Activated CD8-positive, alpha-beta T cell treated with anti-CD3 and anti-CD28 coated beads, Interleukin-2, amount 10 ng/mL, durations not matched to agents 7 days and 5 days (primary cell): ENCODE results near the gene ATF7IP2. TPM values are rescaled to one million over a fixed set of nuclear protein-coding genes. Genes with fewer than 3 reads are reported as not detected.
"Not testable (repeated sequence)": the region's sequence is repeated elsewhere in the genome, so short reads cannot be mapped to it uniquely, and the experiment has no call there.

Source experiments
- ATAC-seq: fragments of 150-1000 bp; cut with Tn5 transposase; one replicate; pipeline ENCODE4 v1.10.0; 2021; ENCODE audit warnings: moderate library complexity
- CTCF ChIA-PET: fragments of 350-600 bp; sonication (Branson Sonifier 250); formaldehyde crosslinking; loops from one replicate; lab custom pipeline; 2021; ENCODE audit warnings: antibody characterized with exemption; lab: Charles Lee
- POLR2A ChIA-PET: fragments of 350-600 bp; sonication (Branson Sonifier 250); formaldehyde crosslinking; loops from one replicate; lab custom pipeline; 2021; ENCODE audit warnings: antibody characterized with exemption; lab: Charles Lee
- DNase-seq: peaks from one replicate; pipeline ENCODE4 v3.0.0-alpha.2; 2020
- H3K27ac Mint-ChIP-seq: one replicate; pipeline ENCODE4 v1.8.0; 2021; ENCODE audit warnings: mild to moderate bottlenecking, mixed read lengths
- H3K27me3 Mint-ChIP-seq: one replicate; pipeline ENCODE4 v1.8.0; 2021; ENCODE audit warnings: low read depth, mixed read lengths
- H3K36me3 Mint-ChIP-seq: one replicate; pipeline ENCODE4 v1.8.0; 2021; ENCODE audit warnings: low read depth, mixed read lengths
- H3K4me1 Mint-ChIP-seq: one replicate; pipeline ENCODE4 v1.8.0; 2021; ENCODE audit warnings: low read depth, mixed read lengths
- H3K4me3 Mint-ChIP-seq: one replicate; pipeline ENCODE4 v1.8.0; 2021; ENCODE audit warnings: mild to moderate bottlenecking, mixed read lengths
- H3K9me3 Mint-ChIP-seq: one replicate; pipeline ENCODE4 v1.8.0; 2022; ENCODE audit warnings: mixed read lengths; ENCODE audit not compliant: insufficient read depth
- total RNA-seq, 2 experiments: library from RNA; stranded (reverse); gene quantifications; one replicate each; pipeline ENCODE4 v1.2.3, GENCODE V29; 2021

ATF7IP2 gene
- total RNA-seq, 2 experiments from 2014 or later = 30.1 to 31.3 TPM

DNA sequence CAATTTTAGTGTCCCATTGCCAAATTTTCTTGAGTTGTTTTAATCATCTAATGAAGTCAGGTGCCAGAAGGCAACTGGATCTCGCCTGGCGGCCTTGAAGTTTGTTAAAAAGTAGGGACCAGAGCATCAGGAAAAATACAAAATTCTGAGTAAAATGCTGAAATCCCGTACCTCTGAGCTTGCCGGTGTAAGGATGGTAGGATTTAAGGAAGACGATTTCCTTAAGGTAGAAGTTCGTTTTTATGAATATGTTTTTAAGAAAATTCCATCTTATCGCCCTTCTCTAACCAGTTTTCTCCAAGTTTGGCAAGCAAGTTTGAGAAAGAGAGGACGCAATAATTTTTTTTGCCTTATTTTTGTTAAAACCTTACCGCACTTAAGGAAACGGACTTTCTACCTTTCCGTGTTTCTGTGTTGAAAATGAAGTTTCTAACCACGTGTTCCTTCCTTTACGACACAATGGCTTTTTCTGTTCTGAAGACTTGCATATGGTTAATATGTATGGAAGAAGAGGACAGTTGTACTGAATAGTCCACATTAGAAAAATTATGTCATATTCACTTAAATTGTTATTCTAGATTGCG, 748 bp downstream of the ATF7IP2 start:
- H3K27ac Mint-ChIP-seq = peak overlapping the region; percentile 99
- POLR2A ChIA-PET = interaction anchor here (0.5 to 1.9 kb wide), 4 partner anchors 11 to 65 kb away, joined by 3 to 6 read pairs (median 5); no protein-coding TSS in a partner anchor
- peaks cover 48% of the 10 kb centered on the region for H3K4me1 Mint-ChIP-seq
- DNase-seq (no peak), ATAC-seq (no peak)
- peaks cover 41% of the 10 kb centered on the region for H3K36me3 Mint-ChIP-seq
- CTCF ChIA-PET = interaction anchor here (0.8 to 1.4 kb wide), 3 partner anchors 34 to 72 kb away, joined by 3 to 4 read pairs (median 4); no protein-coding TSS in a partner anchor
- H3K9me3 Mint-ChIP-seq = peaks cover 3% of the 10 kb centered on the region
- no peaks in the 10 kb centered on the region for H3K27me3 Mint-ChIP-seq
- H3K4me3 Mint-ChIP-seq = peak overlapping the region; percentile 85

DNA sequence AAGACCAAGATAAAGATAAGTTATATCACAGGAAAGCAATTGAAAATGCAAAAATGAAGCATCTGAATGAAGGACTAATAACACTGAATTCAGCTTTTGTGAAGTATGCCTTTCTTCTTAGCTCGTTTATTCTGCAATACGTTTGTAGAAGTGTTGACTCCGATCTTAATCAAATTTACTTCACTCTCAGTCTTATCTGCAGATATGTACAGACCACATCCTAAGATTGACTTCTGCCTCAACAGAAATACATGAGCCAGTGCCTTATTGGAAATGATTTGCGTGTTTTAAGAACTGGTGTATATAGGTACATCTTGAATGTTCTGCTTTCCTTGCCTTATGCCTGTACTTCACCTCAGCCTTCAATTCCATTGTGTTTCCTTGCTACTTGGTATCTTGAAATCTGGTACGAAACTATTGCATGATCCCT, 1.3 kb downstream of the ATF7IP2 start:
- DNase-seq = no peak
- no peak for ATAC-seq

DNA sequence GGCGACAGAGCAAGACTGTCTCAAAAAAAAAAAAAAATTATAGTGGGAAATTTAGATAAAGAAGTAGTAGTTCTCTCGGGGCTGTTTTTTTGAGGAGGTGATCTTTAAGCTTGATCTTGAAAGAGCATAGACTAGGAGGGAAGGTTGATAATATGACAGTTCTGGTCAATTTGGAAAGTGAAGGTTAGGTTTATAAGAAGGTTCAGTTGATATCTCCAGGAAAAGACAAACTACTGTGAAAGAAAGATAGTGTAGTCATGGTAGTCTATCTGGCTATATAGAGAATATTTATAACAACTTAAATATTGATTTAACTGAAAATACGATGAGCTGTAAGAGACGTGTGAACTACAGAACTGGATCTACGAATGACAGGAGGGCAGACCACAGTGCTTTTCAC, 3.1 kb downstream of the ATF7IP2 start:
- POLR2A ChIA-PET = interaction anchor here (0.6 to 1.0 kb wide), 2 partner anchors 38 to 71 kb away, joined by 3 to 7 read pairs; no protein-coding TSS in a partner anchor
- ATAC-seq (no peak), DNase-seq (no peak)
- Mint-ChIP-seq H3K36me3 (peaks cover 52% of the 10 kb centered on the region), H3K9me3 (peaks cover 3% of the 10 kb centered on the region), H3K4me1 (peaks cover 40% of the 10 kb centered on the region), H3K4me3 (no peak overlapping the region), H3K27ac (peak overlapping the region; percentile 8), H3K27me3 (no peaks in the 10 kb centered on the region)
- CTCF ChIA-PET = interaction anchor here (0.9 to 1.6 kb wide), 3 partner anchors 25 to 121 kb away, joined by 3 to 6 read pairs (median 3); no protein-coding TSS in a partner anchor

More for the DNA sequence above, 1.3 kb downstream of the ATF7IP2 start:
- ChIA-PET POLR2A (interaction anchor here (1.9 kb wide), 1 partner anchor 66 kb away, joined by 5 read pairs; no protein-coding TSS in a partner anchor), CTCF (interaction anchor here (0.9 to 1.4 kb wide), 2 partner anchors 33 to 65 kb away, joined by 3 to 4 read pairs; no protein-coding TSS in a partner anchor)
- H3K27me3 Mint-ChIP-seq = no peaks in the 10 kb centered on the region
- peaks cover 3% of the 10 kb centered on the region for H3K9me3 Mint-ChIP-seq
- H3K27ac Mint-ChIP-seq = peak overlapping the region; percentile 99
- H3K36me3 Mint-ChIP-seq = peaks cover 43% of the 10 kb centered on the region
- H3K4me3 Mint-ChIP-seq = peak overlapping the region; percentile 85
- H3K4me1 Mint-ChIP-seq = peaks cover 46% of the 10 kb centered on the region

GRCh38 chr16:10390330-10390729, 4.5 kb downstream of the ATF7IP2 start:
- peak overlapping the region; percentile 31 for H3K4me3 Mint-ChIP-seq
- ChIA-PET CTCF (interaction anchor here (1.1 to 1.6 kb wide), 3 partner anchors 24 to 119 kb away, joined by 3 to 6 read pairs (median 3); no protein-coding TSS in a partner anchor), POLR2A (interaction anchor here (0.6 kb wide), 2 partner anchors 14 to 354 kb away, joined by 3 read pairs; no protein-coding TSS in a partner anchor)
- peaks cover 3% of the 10 kb centered on the region for H3K9me3 Mint-ChIP-seq
- peak overlapping the region; percentile 60 for H3K27ac Mint-ChIP-seq
- H3K4me1 Mint-ChIP-seq = peaks cover 40% of the 10 kb centered on the region
- ATAC-seq (no peak), DNase-seq (no peak)
- peaks cover 57% of the 10 kb centered on the region for H3K36me3 Mint-ChIP-seq
- no peaks in the 10 kb centered on the region for H3K27me3 Mint-ChIP-seq

DNA sequence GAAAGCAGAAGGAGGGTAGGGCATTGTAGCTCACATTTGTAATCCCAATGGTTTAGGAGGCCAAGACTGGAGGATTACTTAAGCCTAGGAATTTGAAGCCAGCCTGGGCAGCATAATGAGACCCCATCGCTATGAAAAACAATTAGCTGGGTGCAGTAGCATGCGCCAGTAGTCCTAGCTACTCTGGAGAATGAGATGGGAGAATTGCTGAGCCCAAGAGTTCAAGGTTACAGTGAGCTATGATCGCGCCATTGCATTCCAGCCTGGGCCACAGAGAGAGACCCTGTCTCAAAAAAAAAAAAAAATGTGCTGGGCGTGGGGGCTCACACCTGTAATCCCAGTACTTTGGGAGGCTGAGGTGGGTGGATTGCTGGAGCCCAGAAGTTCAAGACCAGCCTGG, 5.0 kb downstream of the ATF7IP2 start:
- no peak for ATAC-seq
- H3K4me3 Mint-ChIP-seq = no peak overlapping the region
- POLR2A ChIA-PET = interaction anchor here (0.5 kb wide), 1 partner anchor 1629 kb away, joined by 4 read pairs; no protein-coding TSS in a partner anchor

DNA sequence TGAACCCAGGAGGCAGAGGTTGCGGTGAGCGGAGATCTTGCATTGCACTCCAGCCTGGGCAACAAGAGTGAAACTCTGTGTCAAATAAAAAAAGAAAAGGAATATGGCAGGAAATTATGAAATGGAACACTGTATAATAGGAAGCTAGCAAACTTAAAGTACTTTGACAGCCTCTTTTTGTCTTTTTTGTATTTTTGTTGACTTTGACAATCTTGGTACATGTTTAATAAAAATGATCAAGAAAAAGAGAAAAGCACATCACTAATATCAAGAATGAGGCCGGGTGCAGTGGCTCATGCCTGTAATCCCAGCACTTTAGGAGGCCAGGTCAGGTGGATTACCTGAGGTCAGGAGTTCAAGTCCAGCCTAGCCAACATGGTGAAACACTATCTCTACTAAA, 5.5 kb downstream of the ATF7IP2 start:
- H3K27ac Mint-ChIP-seq = no peak overlapping the region
- ATAC-seq = no peak
- H3K36me3 Mint-ChIP-seq = peaks cover 54% of the 10 kb centered on the region

More for the DNA sequence above, 5.0 kb downstream of the ATF7IP2 start:
- peaks cover 37% of the 10 kb centered on the region for H3K4me1 Mint-ChIP-seq
- peaks cover 53% of the 10 kb centered on the region for H3K36me3 Mint-ChIP-seq
- CTCF ChIA-PET = interaction anchor here (1.5 to 1.6 kb wide), 2 partner anchors 76 to 119 kb away, joined by 3 to 6 read pairs; no protein-coding TSS in a partner anchor
- no peaks in the 10 kb centered on the region for H3K27me3 Mint-ChIP-seq
- no peaks in the 10 kb centered on the region for H3K9me3 Mint-ChIP-seq
- DNase-seq = no peak
- H3K27ac Mint-ChIP-seq = peak overlapping the region; percentile 60

DNA sequence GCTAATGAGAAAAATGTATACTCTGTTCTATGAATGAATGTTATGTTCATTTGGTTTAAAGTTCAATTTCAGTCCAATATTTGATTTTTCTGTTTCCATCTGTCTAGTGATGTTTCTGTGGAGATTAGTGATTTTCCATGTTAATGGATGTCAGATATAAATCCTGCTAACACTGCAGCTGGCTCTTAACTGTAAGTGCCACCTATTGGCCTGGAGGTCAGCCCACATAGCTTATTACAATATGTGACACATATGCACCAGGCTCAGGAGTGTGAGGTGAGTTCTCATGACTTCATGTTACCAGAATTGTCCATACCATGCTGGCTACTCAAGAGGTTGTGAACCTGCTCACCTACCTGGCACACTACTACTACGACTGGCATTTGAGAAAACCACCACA, 17.1 kb downstream of the ATF7IP2 start:
- Mint-ChIP-seq H3K27me3 (no peaks in the 10 kb centered on the region), H3K36me3 (peaks cover 67% of the 10 kb centered on the region), H3K9me3 (peaks cover 26% of the 10 kb centered on the region), H3K4me3 (no peak overlapping the region), H3K27ac (no peak overlapping the region), H3K4me1 (peaks cover 15% of the 10 kb centered on the region)
- ChIA-PET POLR2A (no interaction called here), CTCF (no interaction called here)
- no peak for DNase-seq
- ATAC-seq = no peak

More for the DNA sequence above, 5.5 kb downstream of the ATF7IP2 start:
- Mint-ChIP-seq H3K27me3 (no peaks in the 10 kb centered on the region), H3K4me3 (no peak overlapping the region), H3K9me3 (no peaks in the 10 kb centered on the region), H3K4me1 (peaks cover 36% of the 10 kb centered on the region)
- CTCF ChIA-PET = interaction anchor here (1.5 kb wide), 1 partner anchor 118 kb away, joined by 3 read pairs; no protein-coding TSS in a partner anchor
- POLR2A ChIA-PET = no interaction called here
- DNase-seq = no peak

- ChIA-PET POLR2A (interaction anchor here (1.0 kb wide), 1 partner anchor 15 kb away, joined by 3 read pairs; no protein-coding TSS in a partner anchor), CTCF (no interaction called here)
- Mint-ChIP-seq H3K9me3 (peaks cover 47% of the 10 kb centered on the region), H3K36me3 (peaks cover 86% of the 10 kb centered on the region), H3K27ac (no peak overlapping the region), H3K4me1 (peaks cover 9% of the 10 kb centered on the region), H3K4me3 (no peak overlapping the region), H3K27me3 (no peaks in the 10 kb centered on the region)
- no peak for ATAC-seq
- DNase-seq = no peak
Observed at GRCh38 chr16:10405386-10405939, 19.6 kb downstream of the ATF7IP2 start.

DNA sequence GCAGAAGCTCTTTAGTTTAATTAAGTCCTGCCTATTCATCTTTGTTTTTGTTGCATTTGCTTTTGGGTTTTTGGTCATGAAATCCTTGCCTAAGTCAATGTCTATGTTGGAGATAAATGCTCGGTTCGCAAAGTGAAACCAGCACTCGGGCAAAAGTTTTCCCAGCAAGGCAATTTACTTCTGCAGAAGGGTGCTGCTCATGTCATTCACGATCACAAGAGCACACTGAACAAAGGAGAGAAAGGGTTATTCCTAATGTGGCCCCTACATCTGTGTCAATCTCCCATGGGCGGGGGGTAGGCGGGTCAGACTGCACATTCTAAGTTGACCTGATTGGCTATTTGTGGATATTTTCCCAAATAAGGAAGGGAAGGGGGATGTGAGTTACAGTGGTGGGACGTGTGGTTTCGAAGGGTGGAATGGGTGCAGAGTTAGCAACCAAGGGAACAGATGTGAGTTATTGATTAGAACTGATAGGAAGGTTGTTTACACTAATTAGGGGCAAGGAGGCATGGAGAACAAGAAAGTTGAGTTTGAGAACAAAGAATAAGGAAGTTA, 23.0 kb downstream of the ATF7IP2 start:
- CTCF ChIA-PET = no interaction called here
- ATAC-seq (no peak), DNase-seq (no peak)
- Mint-ChIP-seq H3K36me3 (peaks cover 87% of the 10 kb centered on the region), H3K27ac (no peak overlapping the region), H3K27me3 (no peaks in the 10 kb centered on the region), H3K4me1 (peaks cover 3% of the 10 kb centered on the region), H3K9me3 (peaks cover 53% of the 10 kb centered on the region), H3K4me3 (no peak overlapping the region)
- POLR2A ChIA-PET = interaction anchor here (0.7 kb wide), 1 partner anchor 19 kb away, joined by 4 read pairs; no protein-coding TSS in a partner anchor

DNA sequence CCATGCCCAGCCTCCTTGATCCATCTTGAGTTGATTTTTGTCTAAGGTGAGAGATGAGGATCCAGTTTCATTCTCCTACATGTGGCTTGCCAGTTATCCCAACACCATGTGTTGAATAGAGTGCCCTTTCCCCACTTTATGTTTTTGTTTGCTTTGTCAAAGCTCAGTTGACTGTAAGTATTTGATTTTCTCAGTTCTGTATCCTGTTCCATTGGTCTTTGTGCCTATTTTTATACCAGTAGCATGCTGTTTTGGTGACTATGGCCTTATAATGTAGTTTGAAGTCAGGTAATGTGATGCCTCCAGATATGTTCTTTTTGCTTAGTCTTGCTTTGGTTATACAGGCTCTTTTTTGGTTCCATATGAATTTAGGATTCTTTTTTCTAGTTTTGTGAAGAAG, 23.9 kb downstream of the ATF7IP2 start:
- ATAC-seq, POLR2A ChIA-PET, H3K4me3 Mint-ChIP-seq, H3K27me3 Mint-ChIP-seq, CTCF ChIA-PET, H3K4me1 Mint-ChIP-seq, DNase-seq, H3K27ac Mint-ChIP-seq: not testable (repeated sequence)
- Mint-ChIP-seq H3K36me3 (peaks cover 87% of the 10 kb centered on the region), H3K9me3 (peaks cover 60% of the 10 kb centered on the region)

DNA sequence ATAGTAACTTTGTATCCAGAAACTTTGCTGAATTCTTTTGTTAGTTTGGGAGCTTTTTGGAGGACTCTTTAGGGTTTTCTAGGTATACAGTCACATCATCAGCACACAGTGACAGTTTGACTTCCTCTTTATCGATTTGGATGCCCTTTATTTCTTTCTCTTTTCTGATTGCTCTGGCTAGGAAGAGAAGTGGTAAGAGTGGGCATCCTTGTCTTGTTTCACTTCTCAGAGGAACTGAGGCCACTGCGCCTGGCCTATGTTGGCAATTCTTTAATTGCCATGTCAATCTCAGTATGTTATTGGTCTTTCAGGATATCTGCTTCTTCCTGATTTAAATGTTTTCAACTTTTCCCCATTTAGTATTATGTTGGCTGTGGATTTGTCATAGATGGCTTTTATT, 24.6 kb downstream of the ATF7IP2 start:
- CTCF ChIA-PET = no interaction called here

More for the DNA sequence above, 24.6 kb downstream of the ATF7IP2 start:
- H3K36me3 Mint-ChIP-seq = peaks cover 87% of the 10 kb centered on the region
- H3K4me1 Mint-ChIP-seq = peaks cover 3% of the 10 kb centered on the region
- no peaks in the 10 kb centered on the region for H3K27me3 Mint-ChIP-seq
- H3K9me3 Mint-ChIP-seq = peaks cover 68% of the 10 kb centered on the region
- ATAC-seq (no peak), DNase-seq (no peak)
- H3K4me3 Mint-ChIP-seq = no peak overlapping the region
- H3K27ac Mint-ChIP-seq = no peak overlapping the region
- POLR2A ChIA-PET = no interaction called here
